Hepatocyte (in vitro differentiated cells): ENCODE results near the gene TMCC1. TPM values are rescaled to one million over a fixed set of nuclear protein-coding genes. Genes with fewer than 3 reads are reported as not detected.

Source experiments
- DNase-seq: peaks from one replicate; pipeline ENCODE4 v3.0.0-alpha.2; 2016; ENCODE audit warnings: low spot score
- H2AFZ ChIP-seq: fragments of 200-600 bp; sonication (generic); 2 replicates; pipeline ENCODE4 v1.6.0; 2016; ENCODE audit warnings: antibody characterized with exemption, mild to moderate bottlenecking
- H3K27ac ChIP-seq: fragments of 200-600 bp; sonication (generic); 2 replicates; pipeline ENCODE4 v1.5.1; 2016; ENCODE audit warnings: mild to moderate bottlenecking
- H3K27me3 ChIP-seq: fragments of 200-600 bp; sonication (generic); 2 replicates; pipeline ENCODE4 v1.6.1; 2016
- H3K36me3 ChIP-seq: fragments of 200-600 bp; sonication (generic); replicated peaks from 2 replicates; pipeline ENCODE4 v1.5.1; 2016; ENCODE audit warnings: low read depth; ENCODE audit not compliant: insufficient read depth
- H3K4me1 ChIP-seq: fragments of 200-600 bp; sonication (generic); 2 replicates; pipeline ENCODE4 v1.5.1; 2016; ENCODE audit warnings: mild to moderate bottlenecking, moderate library complexity; ENCODE audit not compliant: insufficient read depth
- H3K4me2 ChIP-seq: fragments of 200-600 bp; sonication (generic); 2 replicates; pipeline ENCODE4 v1.6.0; 2016
- H3K4me3 ChIP-seq: fragments of 200-600 bp; sonication (generic); 2 replicates; pipeline ENCODE4 v1.5.1; 2016; ENCODE audit warnings: mild to moderate bottlenecking
- H3K79me2 ChIP-seq: fragments of 200-600 bp; sonication (generic); 2 replicates; pipeline ENCODE4 v1.6.0; 2017; ENCODE audit warnings: mild to moderate bottlenecking
- H3K9me2 ChIP-seq: fragments of 200-600 bp; sonication (generic); replicated peaks from 2 replicates; pipeline ENCODE4 v1.6.0; 2017; ENCODE audit warnings: mild to moderate bottlenecking; ENCODE audit not compliant: insufficient read depth
- H3K9me3 ChIP-seq: fragments of 200-600 bp; sonication (generic); 2 replicates; pipeline ENCODE4 v1.5.1; 2016; ENCODE audit warnings: low read depth, mild to moderate bottlenecking
- H4K20me1 ChIP-seq: fragments of 200-600 bp; sonication (generic); 2 replicates; pipeline ENCODE4 v1.6.0; 2016; ENCODE audit warnings: mild to moderate bottlenecking; ENCODE audit not compliant: insufficient read depth, poor library complexity, severe bottlenecking
- EZH2 ChIP-seq: fragments of 200-600 bp; sonication (generic); IDR thresholded peaks from 2 replicates; pipeline ENCODE4 v1.6.1; 2016; ENCODE audit warnings: antibody characterized with exemption, mild to moderate bottlenecking, borderline replicate concordance
- EZH2phosphoT487 ChIP-seq: fragments of 200-600 bp; sonication (generic); IDR thresholded peaks from one replicate; pipeline ENCODE4 v1.6.1; 2018; ENCODE audit warnings: antibody characterized with exemption, mild to moderate bottlenecking, low read depth, moderate library complexity; ENCODE audit not compliant: unreplicated experiment, severe bottlenecking
- WGBS: methylation state at CpG from one replicate; pipeline ENCODE4 v1.1.6; 2016; ENCODE audit warnings: low lambda C conversion rate; ENCODE audit errors: missing lambda C conversion rate; 5-methylcytosine and 5-hydroxymethylcytosine counted together
- polyA plus RNA-seq: library from polyadenylated mRNA; unstranded; fragments of >200 nt; fragmentation: Nextera tagmentation; extraction: Ambion mirVana; gene quantifications from 2 replicates; pipeline ENCODE4 v1.2.1, GENCODE V29; 2016
- total RNA-seq: library from RNA; depleted of rRNA; stranded (reverse); fragments of >200 nt; gene quantifications from 2 replicates; pipeline ENCODE4 v1.2.3, GENCODE V29; 2014
- TF ChIP-seq, protein P1 (sequence below): fragments of 200-600 bp; sonication (generic); IDR thresholded peaks from 2 replicates; pipeline ENCODE4 v1.5.1; 2016; ENCODE audit warnings: antibody characterized with exemption, mild to moderate bottlenecking; ENCODE audit not compliant: poor library complexity

Gene TMCC1
- total and polyA plus RNA-seq, 2 experiments from 2014 or later = 7.0 to 17.3 TPM

DNA sequence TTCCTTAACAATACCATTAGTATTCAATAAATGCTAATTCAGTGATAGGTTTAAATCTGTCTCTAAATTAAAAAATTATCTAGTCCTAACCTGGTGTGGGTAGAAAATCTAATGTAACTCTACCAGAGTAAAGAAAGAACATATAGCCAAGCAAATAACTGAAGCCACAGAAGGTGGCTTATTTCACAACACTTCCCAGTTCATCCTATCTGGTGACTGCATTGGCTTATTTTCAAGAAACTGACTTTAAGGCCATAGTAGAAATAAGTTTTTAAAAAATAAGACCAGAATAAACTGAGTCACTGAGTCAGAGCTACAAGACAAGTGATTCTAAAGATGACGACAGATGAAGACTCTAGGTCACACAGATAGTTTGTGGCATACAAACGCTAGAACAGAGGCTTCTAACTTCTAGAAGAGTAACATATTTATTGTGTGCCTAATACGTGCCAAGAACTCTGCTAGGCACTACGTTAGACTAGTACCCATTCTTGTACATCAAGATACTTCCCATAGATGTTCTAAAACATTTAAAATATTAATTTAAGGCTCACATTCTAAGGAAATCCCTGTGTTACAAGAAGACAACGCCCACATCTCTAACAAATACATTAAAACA is 25.9 kb downstream of the TMCC1 start:
- Histone ChIP-seq H3K36me3 (no peaks in the 10 kb centered on the region), H3K27me3 (no peaks in the 10 kb centered on the region), H3K9me2 (no peaks in the 10 kb centered on the region), H3K9me3 (no peaks in the 10 kb centered on the region), H2AFZ (no peak overlapping the region), H3K79me2 (peaks cover 74% of the 10 kb centered on the region), H3K4me3 (no peak overlapping the region), H3K4me1 (no peaks in the 10 kb centered on the region), H3K27ac (peak overlapping the region; percentile 29), H3K4me2 (no peak overlapping the region), H4K20me1 (no peaks in the 10 kb centered on the region)
- no peak for TF ChIP-seq EZH2
- TF ChIP-seq, protein P1, sequence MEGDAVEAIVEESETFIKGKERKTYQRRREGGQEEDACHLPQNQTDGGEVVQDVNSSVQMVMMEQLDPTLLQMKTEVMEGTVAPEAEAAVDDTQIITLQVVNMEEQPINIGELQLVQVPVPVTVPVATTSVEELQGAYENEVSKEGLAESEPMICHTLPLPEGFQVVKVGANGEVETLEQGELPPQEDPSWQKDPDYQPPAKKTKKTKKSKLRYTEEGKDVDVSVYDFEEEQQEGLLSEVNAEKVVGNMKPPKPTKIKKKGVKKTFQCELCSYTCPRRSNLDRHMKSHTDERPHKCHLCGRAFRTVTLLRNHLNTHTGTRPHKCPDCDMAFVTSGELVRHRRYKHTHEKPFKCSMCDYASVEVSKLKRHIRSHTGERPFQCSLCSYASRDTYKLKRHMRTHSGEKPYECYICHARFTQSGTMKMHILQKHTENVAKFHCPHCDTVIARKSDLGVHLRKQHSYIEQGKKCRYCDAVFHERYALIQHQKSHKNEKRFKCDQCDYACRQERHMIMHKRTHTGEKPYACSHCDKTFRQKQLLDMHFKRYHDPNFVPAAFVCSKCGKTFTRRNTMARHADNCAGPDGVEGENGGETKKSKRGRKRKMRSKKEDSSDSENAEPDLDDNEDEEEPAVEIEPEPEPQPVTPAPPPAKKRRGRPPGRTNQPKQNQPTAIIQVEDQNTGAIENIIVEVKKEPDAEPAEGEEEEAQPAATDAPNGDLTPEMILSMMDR = no peak
- 88% methylated on average over 5 of the region's 5 CpGs for WGBS
- DNase-seq = no peak

DNA sequence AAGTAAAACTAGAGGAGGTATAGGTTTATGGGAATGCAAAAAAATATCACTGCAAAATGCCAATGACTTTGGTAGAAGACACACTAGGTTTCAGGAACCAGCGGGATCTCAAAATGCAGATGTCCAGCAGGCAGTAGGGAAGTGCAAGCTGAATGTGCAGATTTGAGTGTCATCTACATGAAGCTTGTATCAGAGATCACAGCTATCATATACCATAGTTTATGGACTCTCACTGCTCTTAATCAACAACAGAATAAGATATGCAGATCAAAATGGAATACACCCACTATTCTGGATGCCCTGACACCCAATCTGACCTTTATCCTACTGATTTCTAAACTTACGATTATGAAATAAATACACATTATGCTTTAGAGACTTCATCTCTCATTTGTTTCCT is 27.7 kb downstream of the TMCC1 start:
- H2AFZ ChIP-seq = no peak overlapping the region
- H3K9me2 ChIP-seq = no peaks in the 10 kb centered on the region
- no peak overlapping the region for H3K27ac ChIP-seq
- no peaks in the 10 kb centered on the region for H4K20me1 ChIP-seq
- H3K36me3 ChIP-seq = no peaks in the 10 kb centered on the region
- no peak overlapping the region for H3K4me2 ChIP-seq
- WGBS = 98% methylated on average over 2 of the region's 2 CpGs
- no peaks in the 10 kb centered on the region for H3K27me3 ChIP-seq
- TF ChIP-seq EZH2 = no peak
- no peak for TF ChIP-seq EZH2phosphoT487
- TF ChIP-seq, protein P1 = no peak
- H3K79me2 ChIP-seq = peaks cover 79% of the 10 kb centered on the region
- DNase-seq = no peak
- no peaks in the 10 kb centered on the region for H3K4me1 ChIP-seq
- no peak overlapping the region for H3K4me3 ChIP-seq
- no peaks in the 10 kb centered on the region for H3K9me3 ChIP-seq

- Histone ChIP-seq H3K9me2 (no peaks in the 10 kb centered on the region), H2AFZ (no peak overlapping the region), H3K4me1 (no peaks in the 10 kb centered on the region), H3K9me3 (no peaks in the 10 kb centered on the region), H3K4me2 (no peak overlapping the region), H3K4me3 (no peak overlapping the region), H3K36me3 (no peaks in the 10 kb centered on the region), H3K27ac (no peak overlapping the region), H4K20me1 (no peaks in the 10 kb centered on the region), H3K27me3 (no peaks in the 10 kb centered on the region), H3K79me2 (peaks cover 86% of the 10 kb centered on the region)
- TF ChIP-seq EZH2 (no peak), EZH2phosphoT487 (no peak)
- TF ChIP-seq, protein P1 = no peak
- WGBS = 95% methylated on average over 1 of the region's 1 CpG
- DNase-seq = no peak
Measured at GRCh38 chr3:129864519-129864918, 29.0 kb downstream of the TMCC1 start.

DNA sequence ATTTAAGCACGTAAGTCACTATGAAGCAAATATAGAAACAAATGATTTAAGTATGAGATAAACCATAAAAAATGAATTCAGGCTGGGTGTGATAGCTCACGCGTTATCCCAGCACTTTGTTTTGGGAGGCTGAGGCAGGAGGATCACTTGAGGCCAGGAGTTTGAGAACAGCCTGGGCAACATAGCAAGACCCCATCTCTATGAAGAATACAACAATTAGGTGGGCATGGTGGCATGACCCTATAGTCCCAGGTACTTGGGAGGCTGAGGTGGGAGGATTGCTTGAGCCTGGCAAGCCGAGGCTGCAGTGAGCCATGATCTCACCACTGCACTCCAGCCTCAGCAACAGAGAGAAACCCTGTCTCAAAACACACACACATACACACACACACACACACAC is 34.2 kb downstream of the TMCC1 start:
- DNase-seq = no peak
- no peaks in the 10 kb centered on the region for H3K9me3 ChIP-seq
- no peaks in the 10 kb centered on the region for H3K4me1 ChIP-seq
- no peaks in the 10 kb centered on the region for H4K20me1 ChIP-seq
- no peak overlapping the region for H3K4me2 ChIP-seq
- WGBS = 100% methylated on average over 4 of the region's 4 CpGs
- no peaks in the 10 kb centered on the region for H3K36me3 ChIP-seq
- H2AFZ ChIP-seq = no peak overlapping the region
- H3K27me3 ChIP-seq = no peaks in the 10 kb centered on the region
- peaks cover 79% of the 10 kb centered on the region for H3K79me2 ChIP-seq
- TF ChIP-seq, protein P1 = no peak
- TF ChIP-seq EZH2phosphoT487 = no peak
- TF ChIP-seq EZH2 = no peak
- no peaks in the 10 kb centered on the region for H3K9me2 ChIP-seq
- H3K27ac ChIP-seq = no peak overlapping the region
- no peak overlapping the region for H3K4me3 ChIP-seq
